Uterus (tissue), 4 donors: ENCODE data around the gene SNCAIP. TPM values are rescaled to one million over a fixed set of nuclear protein-coding genes. Genes with fewer than 3 reads are reported as not detected.
"Not testable (repeated sequence)": the region's sequence is repeated elsewhere in the genome, so short reads cannot be mapped to it uniquely, and the experiment has no call there.

Experiments used
- DNase-seq, 2 donors: peaks; one replicate each; pipeline ENCODE4 v3.0.0-alpha.2; 2019 to 2020
- H3K27ac ChIP-seq, 2 donors: fragments of 200-600 bp; sonication (generic); 1 replicate in 1 of 2; 2 replicates in 1 of 2; pipeline ENCODE4 v1.5.1; 2016 to 2018
- H3K27me3 ChIP-seq, 2 donors: fragments of 200-600 bp; sonication (generic); one replicate each; pipeline ENCODE4 v1.5.1; 2018 to 2019; ENCODE audit warnings: control low read depth in 1 of 2
- H3K36me3 ChIP-seq, 2 donors: fragments of 200-600 bp; sonication (generic); one replicate each; pipeline ENCODE4 v1.5.1; 2019; ENCODE audit warnings: control low read depth in 1 of 2
- H3K4me1 ChIP-seq, 2 donors: fragments of 200-600 bp; sonication (generic); one replicate each; pipeline ENCODE4 v1.5.1; 2018 to 2019; ENCODE audit warnings: control low read depth in 1 of 2
- H3K4me3 ChIP-seq, 2 donors: fragments of 200-600 bp; sonication (generic); 1 replicate in 1 of 2; 2 replicates in 1 of 2; pipeline ENCODE4 v1.5.1; 2018 to 2019; ENCODE audit warnings: mild to moderate bottlenecking in 1 of 2
- H3K9me3 ChIP-seq, 2 donors: fragments of 200-600 bp; sonication (generic); one replicate each; pipeline ENCODE4 v1.5.1; 2019; ENCODE audit warnings: control low read depth in 1 of 2
- CTCF ChIP-seq, 4 experiments: fragments of 200-600 bp in 2 of 4; fragments of 450-650 bp in 2 of 4; sonication (generic) in 2 of 4; IDR thresholded peaks; one replicate each; pipeline ENCODE4 v1.5.1; 2016 to 2019; ENCODE audit warnings: antibody characterized with exemption in 4 of 4, mild to moderate bottlenecking in 2 of 4, moderate library complexity in 1 of 4
- POLR2A ChIP-seq, 2 donors: fragments of 450-650 bp; IDR thresholded peaks; one replicate each; pipeline ENCODE4 v1.6.1; 2016; ENCODE audit warnings: antibody characterized with exemption in 2 of 2, mild to moderate bottlenecking in 1 of 2, moderate library complexity in 1 of 2
- intact Hi-C: fragments of 100-400 bp; cut with DNase I; formaldehyde crosslinking; loops from one replicate; pipeline ENCODE4 v1.15.1; 2023; ENCODE audit warnings: low total_unique reads
- total RNA-seq, 4 donors: library from RNA; depleted of rRNA in 3 of 4; stranded (reverse); fragments of >200 nt in 3 of 4; gene quantifications; one replicate each; pipeline versions ENCODE4 v1.1.0 to v1.2.4, GENCODE V29; 2014 to 2023
- donor health status: DM: yes; HTN: yes; CAD: no.

The SNCAIP gene
- total RNA-seq, 4 donors from 2014 or later, result 15.3 to 104 (median 35.0) TPM

GRCh38 chr5:122374110-122374509 is 62.1 kb downstream of the SNCAIP start:
- H3K4me1 ChIP-seq, result no peaks in the 10 kb centered on the region
- TF ChIP-seq POLR2A (IDR thresholded peaks at IDR 0.05) (no peak), CTCF (IDR thresholded peaks at IDR 0.05) (no peak)
- no peaks in the 10 kb centered on the region for H3K36me3 ChIP-seq
- no peak for DNase-seq
- no peak overlapping the region for H3K4me3 ChIP-seq
- H3K27ac ChIP-seq, result no peak overlapping the region
- no peaks in the 10 kb centered on the region for H3K27me3 ChIP-seq
- no peaks in the 10 kb centered on the region for H3K9me3 ChIP-seq
- intact Hi-C loops, result no loop called here

GRCh38 chr5:122375801-122376200 is 63.8 kb downstream of the SNCAIP start:
- intact Hi-C loops, result no loop called here
- no peaks in the 10 kb centered on the region for H3K9me3 ChIP-seq
- no peaks in the 10 kb centered on the region for H3K36me3 ChIP-seq
- no peaks in the 10 kb centered on the region for H3K27me3 ChIP-seq
- no peak for DNase-seq
- TF ChIP-seq CTCF (IDR thresholded peaks at IDR 0.05) (no peak), POLR2A (IDR thresholded peaks at IDR 0.05) (no peak)
- no peak overlapping the region for H3K4me3 ChIP-seq
- no peaks in the 10 kb centered on the region for H3K4me1 ChIP-seq
- no peak overlapping the region for H3K27ac ChIP-seq

GRCh38 chr5:122376250-122376649 is 64.2 kb downstream of the SNCAIP start:
- Histone ChIP-seq H3K4me3 (no peak overlapping the region), H3K27me3 (no peaks in the 10 kb centered on the region), H3K27ac (no peak overlapping the region), H3K4me1 (no peaks in the 10 kb centered on the region), H3K9me3 (no peaks in the 10 kb centered on the region), H3K36me3 (no peaks in the 10 kb centered on the region)
- no peak for DNase-seq
- TF ChIP-seq POLR2A (IDR thresholded peaks at IDR 0.05) (no peak), CTCF (IDR thresholded peaks at IDR 0.05) (no peak)
- intact Hi-C loops, result no loop called here

- Histone ChIP-seq H3K4me1 (no peaks in the 10 kb centered on the region), H3K4me3 (no peak overlapping the region)
Measured at GRCh38 chr5:122377026-122377425, 65.0 kb downstream of the SNCAIP start.

GRCh38 chr5:122382938-122383337 is 70.9 kb downstream of the SNCAIP start:
- intact Hi-C loops, H3K9me3 ChIP-seq, H3K4me1 ChIP-seq, DNase-seq, H3K36me3 ChIP-seq, H3K4me3 ChIP-seq, H3K27ac ChIP-seq, H3K27me3 ChIP-seq: not testable (repeated sequence)

More at GRCh38 chr5:122377026-122377425, 65.0 kb downstream of the SNCAIP start:
- Histone ChIP-seq H3K27me3 (no peaks in the 10 kb centered on the region), H3K9me3 (no peaks in the 10 kb centered on the region), H3K27ac (no peak overlapping the region), H3K36me3 (no peaks in the 10 kb centered on the region)
- no peak for DNase-seq
- no peak for TF ChIP-seq CTCF (IDR thresholded peaks at IDR 0.05)
- TF ChIP-seq POLR2A (IDR thresholded peaks at IDR 0.05), result no peak
- intact Hi-C loops, result no loop called here

- Histone ChIP-seq H3K4me3 (no peak overlapping the region), H3K27ac (peak overlapping the region; percentile 31 to 63), H3K27me3 (no peaks in the 10 kb centered on the region), H3K36me3 (no peaks in the 10 kb centered on the region), H3K4me1 (no peaks in the 10 kb centered on the region), H3K9me3 (no peaks in the 10 kb centered on the region)
- TF ChIP-seq POLR2A (IDR thresholded peaks at IDR 0.05) (no peak), CTCF (IDR thresholded peaks at IDR 0.05) (no peak)
- intact Hi-C loops, result no loop called here
- DNase-seq, result no peak
Measured at GRCh38 chr5:122384739-122385235, 72.8 kb downstream of the SNCAIP start.
